Fibroblast of pulmonary artery (primary cell): ENCODE results near the gene UGT3A2.

Source experiments
- DNase-seq: peaks from one replicate; pipeline ENCODE4 v3.0.0-alpha.2; 2010; ENCODE audit warnings: low read depth
- H3K4me3 ChIP-seq: replicated peaks from 2 replicates; pipeline ENCODE4 v1.5.1; 2011; ENCODE audit warnings: low read depth, mild to moderate bottlenecking, control low read depth, low read length, moderate library complexity
- TF ChIP-seq, protein P1 (sequence below): IDR thresholded peaks from 2 replicates; pipeline ENCODE4 v1.5.1; 2011; ENCODE audit warnings: mild to moderate bottlenecking, control low read depth, low read length, inconsistent platforms; ENCODE audit errors: missing control alignments

Gene UGT3A2

DNA sequence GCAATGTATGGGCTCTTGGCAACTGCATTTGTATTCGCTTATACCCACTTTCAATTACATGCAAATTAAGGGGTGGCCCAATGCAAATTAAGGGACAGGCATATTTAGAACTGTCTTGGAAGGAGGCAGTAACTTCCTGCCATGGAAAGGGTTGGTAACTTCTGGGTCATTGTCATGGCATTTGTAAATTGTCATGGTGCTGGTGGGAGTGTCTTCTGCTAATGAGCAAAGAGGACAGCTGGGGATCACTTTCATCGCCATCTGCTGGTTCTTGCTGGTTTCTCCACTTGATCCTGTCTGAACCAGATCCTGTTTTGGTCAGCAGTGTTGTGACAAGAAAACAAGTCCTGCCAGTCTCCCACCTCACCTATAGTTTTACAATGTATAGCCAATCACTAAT lies 23.3 kb upstream of the UGT3A2 start:
- DNase-seq = peak; percentile 32
- TF ChIP-seq, protein P1, sequence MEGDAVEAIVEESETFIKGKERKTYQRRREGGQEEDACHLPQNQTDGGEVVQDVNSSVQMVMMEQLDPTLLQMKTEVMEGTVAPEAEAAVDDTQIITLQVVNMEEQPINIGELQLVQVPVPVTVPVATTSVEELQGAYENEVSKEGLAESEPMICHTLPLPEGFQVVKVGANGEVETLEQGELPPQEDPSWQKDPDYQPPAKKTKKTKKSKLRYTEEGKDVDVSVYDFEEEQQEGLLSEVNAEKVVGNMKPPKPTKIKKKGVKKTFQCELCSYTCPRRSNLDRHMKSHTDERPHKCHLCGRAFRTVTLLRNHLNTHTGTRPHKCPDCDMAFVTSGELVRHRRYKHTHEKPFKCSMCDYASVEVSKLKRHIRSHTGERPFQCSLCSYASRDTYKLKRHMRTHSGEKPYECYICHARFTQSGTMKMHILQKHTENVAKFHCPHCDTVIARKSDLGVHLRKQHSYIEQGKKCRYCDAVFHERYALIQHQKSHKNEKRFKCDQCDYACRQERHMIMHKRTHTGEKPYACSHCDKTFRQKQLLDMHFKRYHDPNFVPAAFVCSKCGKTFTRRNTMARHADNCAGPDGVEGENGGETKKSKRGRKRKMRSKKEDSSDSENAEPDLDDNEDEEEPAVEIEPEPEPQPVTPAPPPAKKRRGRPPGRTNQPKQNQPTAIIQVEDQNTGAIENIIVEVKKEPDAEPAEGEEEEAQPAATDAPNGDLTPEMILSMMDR = peak; percentile 47
- H3K4me3 ChIP-seq = no peak overlapping the region

DNA sequence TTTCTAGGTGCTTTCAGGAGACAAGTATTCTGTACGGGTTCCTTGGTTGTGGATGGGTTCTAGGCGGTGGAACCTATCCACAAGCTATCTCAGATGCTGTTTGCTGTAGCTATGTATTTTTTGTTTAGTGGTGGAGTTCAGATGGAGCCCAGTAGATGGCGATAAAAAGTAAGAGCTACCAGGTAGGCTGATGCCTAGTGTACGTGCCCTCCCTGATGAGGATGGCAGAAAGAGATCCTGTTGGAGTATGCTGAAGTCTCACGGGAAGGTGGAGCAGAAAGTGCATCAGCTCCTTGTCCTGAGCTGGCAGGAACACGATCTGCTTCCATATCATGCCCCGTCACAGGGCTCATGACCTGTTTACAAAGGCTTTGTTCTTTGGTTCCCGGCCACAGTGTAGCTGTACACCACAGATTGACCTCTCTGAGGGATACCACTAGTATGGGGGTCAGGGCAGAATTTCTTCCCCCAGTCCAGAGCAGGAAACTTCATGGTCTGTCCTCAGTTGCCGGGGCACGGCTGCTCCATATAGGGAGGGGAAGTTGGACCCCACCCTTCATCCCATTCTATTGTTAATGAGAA lies 12.6 kb upstream of the UGT3A2 start:
- TF ChIP-seq, protein P1 = peak; percentile 85
- peak; percentile 67 for DNase-seq
- H3K4me3 ChIP-seq = no peak overlapping the region

DNA sequence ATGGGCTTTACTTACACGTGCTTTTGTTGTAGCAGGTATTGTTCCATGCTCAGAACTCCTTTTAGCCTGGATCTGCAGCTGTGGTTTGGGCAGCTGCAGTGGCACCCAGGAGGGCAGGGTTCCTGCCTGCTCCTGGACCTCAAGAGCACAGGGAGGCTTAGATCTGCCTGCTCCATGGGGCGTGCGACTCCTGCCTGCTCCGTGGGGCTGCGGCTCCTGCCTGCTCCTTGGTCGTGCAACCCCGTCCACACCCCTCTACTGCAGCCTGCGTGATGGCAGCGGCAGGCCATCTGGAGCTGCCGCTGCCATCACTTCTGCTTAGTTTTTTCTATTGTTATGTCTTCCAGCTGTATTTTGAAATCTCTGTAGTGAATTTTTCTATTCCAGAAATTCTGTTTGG lies 11.7 kb upstream of the UGT3A2 start:
- DNase-seq = no peak
- TF ChIP-seq, protein P1 = no peak
- H3K4me3 ChIP-seq = no peak overlapping the region

DNA sequence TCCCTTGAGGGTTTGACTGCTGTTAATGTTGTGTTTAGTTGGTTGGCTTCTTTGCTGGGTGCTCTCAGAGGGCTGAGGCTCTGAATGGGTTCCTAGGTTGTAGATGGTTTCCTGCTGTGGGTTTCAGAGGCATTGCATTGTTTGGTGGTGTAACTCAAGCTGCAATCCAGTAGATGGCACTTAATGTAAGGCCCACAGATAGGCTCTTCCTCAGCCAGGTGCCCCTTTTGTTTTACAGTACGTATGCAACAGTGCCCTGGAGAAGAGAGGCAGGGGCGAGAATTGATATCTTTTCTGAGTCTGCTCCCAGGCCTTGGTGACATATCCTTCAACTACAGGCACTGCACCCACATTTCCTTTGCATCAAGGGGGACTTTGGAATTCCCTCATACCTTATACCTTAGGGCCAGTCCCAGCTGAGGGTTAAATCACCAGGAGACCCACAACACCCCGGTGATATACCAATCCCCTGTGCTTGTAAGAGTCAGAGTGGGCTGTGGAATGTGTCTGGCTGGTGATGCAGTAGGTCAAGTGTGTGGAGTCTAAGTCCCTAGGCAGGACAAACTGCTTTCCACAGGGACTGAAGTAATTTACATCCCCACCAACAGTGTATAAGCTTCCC lies 7.0 kb upstream of the UGT3A2 start:
- H3K4me3 ChIP-seq = no peak overlapping the region
- DNase-seq = peak; percentile 16
- TF ChIP-seq, protein P1 = peak; percentile 39

DNA sequence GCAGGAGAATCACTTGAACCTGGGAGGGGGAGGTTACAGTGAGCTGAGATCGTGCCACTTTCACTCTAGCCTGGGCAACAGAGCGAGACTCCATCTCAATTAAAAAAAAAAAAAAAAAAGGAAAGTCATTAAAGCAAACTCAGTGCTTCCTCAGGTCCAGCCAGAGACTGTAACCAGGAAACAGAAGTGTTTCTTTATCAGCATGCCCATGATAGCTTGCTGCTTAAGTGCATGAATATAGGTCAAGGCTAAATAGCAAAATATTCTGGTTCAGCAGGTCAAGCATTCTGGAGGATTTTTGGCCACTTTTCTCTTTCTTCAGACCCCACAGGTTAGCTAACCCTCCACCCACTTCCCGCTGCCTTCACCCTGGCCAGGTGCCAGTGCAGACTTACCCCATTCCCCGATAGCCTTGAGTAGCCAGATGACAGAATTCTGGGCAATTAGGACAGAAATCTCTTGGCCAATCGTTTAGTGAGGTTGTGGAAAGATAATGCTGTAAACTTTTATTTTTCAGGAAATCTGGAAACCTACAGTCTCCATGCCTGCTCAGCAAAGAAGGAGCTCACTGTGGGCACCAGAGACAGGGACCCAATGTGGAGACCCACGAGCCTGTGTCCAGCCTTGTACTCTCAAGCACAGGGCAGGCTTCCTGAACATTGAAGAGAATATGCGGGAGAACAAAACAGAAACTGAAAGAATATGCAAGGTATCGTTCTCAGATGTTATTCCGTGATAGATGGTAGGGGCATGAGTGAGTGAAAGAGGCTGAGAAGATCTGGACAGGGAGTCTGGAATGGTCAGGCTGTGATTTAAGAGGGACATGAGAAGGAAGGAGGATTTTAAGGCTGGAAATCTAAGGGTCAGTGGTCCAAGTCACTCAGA lies 4.2 kb upstream of the UGT3A2 start:
- no peak overlapping the region for H3K4me3 ChIP-seq
- TF ChIP-seq, protein P1 = no peak
- DNase-seq = no peak

DNA sequence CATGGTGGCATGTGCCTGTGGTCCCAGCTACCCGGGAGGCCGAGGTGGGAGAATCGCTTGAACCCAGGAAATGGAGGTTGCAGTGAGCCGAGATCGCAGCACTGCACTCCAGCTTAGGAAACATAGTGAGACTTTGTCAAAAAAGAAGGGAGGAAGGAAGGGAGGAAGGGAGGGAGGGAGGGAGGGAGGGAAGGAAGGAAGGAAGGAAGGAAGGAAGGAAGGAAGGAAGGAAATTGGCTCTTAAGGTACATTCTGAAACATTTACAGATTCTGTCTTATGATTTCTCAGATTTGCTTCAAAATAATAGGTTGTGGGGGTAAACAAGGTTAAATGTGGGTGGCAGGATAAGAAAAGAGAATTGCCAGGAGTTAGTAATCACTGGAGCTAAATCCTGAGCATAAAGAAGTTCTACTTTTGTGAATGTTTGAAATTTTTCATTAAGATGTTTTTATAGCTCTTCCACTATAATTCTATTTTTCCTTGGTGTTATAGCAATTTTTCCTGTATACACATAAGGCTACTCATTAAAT lies 2.1 kb upstream of the UGT3A2 start:
- no peak overlapping the region for H3K4me3 ChIP-seq
- DNase-seq = no peak
- TF ChIP-seq, protein P1 = no peak
